ENCODE data around the gene STC2. TPM values are rescaled to one million over a fixed set of nuclear protein-coding genes. Genes with fewer than 3 reads are reported as not detected.
A peak's percentile ranks its signal among the peaks of the same experiment; 100 is the strongest.

STC2 gene
- total RNA-seq, 1 experiment from 2014 or later = 57.0 TPM

GRCh38 chr5:173314166-173314952 is 13.9 kb downstream of the STC2 start (continued):
- TF ChIP-seq ZNF532 (CRISPR knock-in tag; IDR thresholded peaks at IDR 0.05; ENCODE audit: borderline replicate concordance) = peak; percentile 79; the same call in 1 of the 2 replicates

GRCh38 chr5:173313351-173313801 is 14.8 kb downstream of the STC2 start:
- Mint-ChIP-seq H3K4me1 (peaks cover 39% of the 10 kb centered on the region), H3K27ac (no peak overlapping the region)
- POLR2A ChIA-PET = interaction anchor here (1.3 to 5.5 kb wide), 2 partner anchors 10 to 15 kb away, joined by 3 to 79 read pairs; partner anchors contain the start of gene STC2

GRCh38 chr5:173312821-173313220 is 15.4 kb downstream of the STC2 start:
- no peak overlapping the region for H3K4me3 Mint-ChIP-seq
- H3K36me3 Mint-ChIP-seq = peaks cover 22% of the 10 kb centered on the region
- no peak for ATAC-seq
- H3K27ac Mint-ChIP-seq = no peak overlapping the region
- H3K27me3 Mint-ChIP-seq (ENCODE audit: low read depth) = peaks cover 42% of the 10 kb centered on the region
- peaks cover 15% of the 10 kb centered on the region for H3K9me3 Mint-ChIP-seq
- H3K4me1 Mint-ChIP-seq = peaks cover 37% of the 10 kb centered on the region
- ChIA-PET CTCF (interaction anchor here (1.0 to 6.5 kb wide), 6 partner anchors 8 to 260 kb away, joined by 3 to 37 read pairs (median 4); no protein-coding TSS in a partner anchor), POLR2A (interaction anchor here (0.6 to 5.5 kb wide), 3 partner anchors 9 to 290 kb away, joined by 3 to 79 read pairs (median 3); partner anchors contain the start of gene STC2)
- no peak for DNase-seq (ENCODE audit: low spot score)
- no peak for TF ChIP-seq TP53 (CRISPR knock-in tag; IDR thresholded peaks at IDR 0.05)
- TF ChIP-seq PRRX2 (CRISPR knock-in tag; IDR thresholded peaks at IDR 0.05) = no peak
- TF ChIP-seq MXD4 (CRISPR knock-in tag; IDR thresholded peaks at IDR 0.05; ENCODE audit: borderline replicate concordance) = no peak
- TF ChIP-seq ZNF317 (CRISPR knock-in tag; IDR thresholded peaks at IDR 0.05; ENCODE audit: borderline replicate concordance, low read depth) = no peak
- TF ChIP-seq E2F5 (CRISPR knock-in tag; IDR thresholded peaks at IDR 0.05) = no peak
- no peak for TF ChIP-seq JUN (CRISPR knock-in tag; IDR thresholded peaks at IDR 0.05)
- TF ChIP-seq ETV6 (CRISPR knock-in tag; IDR thresholded peaks at IDR 0.05) = no peak
- TF ChIP-seq ZNF425 (CRISPR knock-in tag; conservative IDR thresholded peaks at IDR 0.05) = no peak
- TF ChIP-seq MAX (CRISPR knock-in tag; IDR thresholded peaks at IDR 0.05) = no peak
- no peak for TF ChIP-seq SMAD3 (CRISPR knock-in tag; IDR thresholded peaks at IDR 0.05; ENCODE audit: borderline replicate concordance)
- no peak for TF ChIP-seq TCF7 (CRISPR knock-in tag; IDR thresholded peaks at IDR 0.05; ENCODE audit: low read depth)
- TF ChIP-seq FOXP4 (CRISPR knock-in tag; IDR thresholded peaks at IDR 0.05) = no peak
- TF ChIP-seq ARID4B (CRISPR knock-in tag; IDR thresholded peaks at IDR 0.05; ENCODE audit: borderline replicate concordance) = no peak

More at GRCh38 chr5:173313351-173313801, 14.8 kb downstream of the STC2 start:
- DNase-seq (ENCODE audit: low spot score) (no peak), ATAC-seq (no peak)
- TF ChIP-seq MAX (CRISPR knock-in tag; IDR thresholded peaks at IDR 0.05) (no peak), GTF2I (CRISPR knock-in tag; conservative IDR thresholded peaks at IDR 0.05) (0 out of 2 replicates have a peak, but pooled peaks have one; percentile 23)
- H3K27me3 Mint-ChIP-seq (ENCODE audit: low read depth) = peaks cover 37% of the 10 kb centered on the region
- H3K4me3 Mint-ChIP-seq = no peak overlapping the region
- H3K36me3 Mint-ChIP-seq = peaks cover 22% of the 10 kb centered on the region
- CTCF ChIA-PET = interaction anchor here (1.1 to 6.5 kb wide), 5 partner anchors 9 to 260 kb away, joined by 3 to 37 read pairs (median 4); no protein-coding TSS in a partner anchor
- peaks cover 9% of the 10 kb centered on the region for H3K9me3 Mint-ChIP-seq

Data from WTC11 (cell line).